ENCODE results near the gene LMTK3. TPM values are rescaled to one million over a fixed set of nuclear protein-coding genes. Genes with fewer than 3 reads are reported as not detected.
A peak's percentile ranks its signal among the peaks of the same experiment; 100 is the strongest.
"Not testable (repeated sequence)": the region's sequence is repeated elsewhere in the genome, so short reads cannot be mapped to it uniquely, and the experiment has no call there.

Gene LMTK3
- total and polyA plus RNA-seq, 2 experiments from 2014 or later, result 1.1 to 7.4 TPM

DNA sequence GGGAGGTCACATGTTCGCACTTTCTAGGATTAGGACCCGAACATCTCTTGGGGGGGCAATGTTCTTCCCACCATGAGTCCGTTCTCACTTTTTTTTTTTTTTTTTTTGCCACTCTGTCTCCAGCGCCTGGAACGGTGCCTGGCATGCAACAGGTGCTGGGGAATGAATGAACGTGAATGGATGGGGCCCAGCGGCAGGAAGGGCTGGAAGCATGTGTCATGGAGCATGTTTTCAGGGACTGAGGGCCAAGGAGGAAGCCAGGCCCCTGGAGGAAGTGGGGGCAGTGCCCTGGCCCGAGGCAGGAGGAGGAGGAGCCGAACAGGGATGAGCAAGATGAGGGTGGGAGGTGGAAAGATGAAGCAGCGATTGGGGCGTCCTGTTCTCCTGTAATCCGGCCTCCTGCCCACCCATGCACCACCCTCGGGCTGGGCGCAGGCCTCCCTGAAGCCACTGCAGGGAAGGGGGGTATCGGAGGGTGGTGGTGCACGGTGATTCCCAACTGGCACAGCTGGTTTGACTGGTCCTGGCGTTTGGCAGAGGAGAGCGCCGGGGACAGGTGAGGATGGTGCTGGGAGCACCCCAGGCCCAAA is 31.6 kb upstream of the LMTK3 start:
- Histone ChIP-seq H3K27ac (no peak overlapping the region), H3K36me3 (no peaks in the 10 kb centered on the region), H3K27me3 (no peaks in the 10 kb centered on the region), H3K9me3 (ENCODE audit: low read depth) (no peaks in the 10 kb centered on the region), H3K4me3 (no peak overlapping the region), H3K4me1 (ENCODE audit: low read depth) (no peaks in the 10 kb centered on the region)
- TF ChIP-seq, protein P1, sequence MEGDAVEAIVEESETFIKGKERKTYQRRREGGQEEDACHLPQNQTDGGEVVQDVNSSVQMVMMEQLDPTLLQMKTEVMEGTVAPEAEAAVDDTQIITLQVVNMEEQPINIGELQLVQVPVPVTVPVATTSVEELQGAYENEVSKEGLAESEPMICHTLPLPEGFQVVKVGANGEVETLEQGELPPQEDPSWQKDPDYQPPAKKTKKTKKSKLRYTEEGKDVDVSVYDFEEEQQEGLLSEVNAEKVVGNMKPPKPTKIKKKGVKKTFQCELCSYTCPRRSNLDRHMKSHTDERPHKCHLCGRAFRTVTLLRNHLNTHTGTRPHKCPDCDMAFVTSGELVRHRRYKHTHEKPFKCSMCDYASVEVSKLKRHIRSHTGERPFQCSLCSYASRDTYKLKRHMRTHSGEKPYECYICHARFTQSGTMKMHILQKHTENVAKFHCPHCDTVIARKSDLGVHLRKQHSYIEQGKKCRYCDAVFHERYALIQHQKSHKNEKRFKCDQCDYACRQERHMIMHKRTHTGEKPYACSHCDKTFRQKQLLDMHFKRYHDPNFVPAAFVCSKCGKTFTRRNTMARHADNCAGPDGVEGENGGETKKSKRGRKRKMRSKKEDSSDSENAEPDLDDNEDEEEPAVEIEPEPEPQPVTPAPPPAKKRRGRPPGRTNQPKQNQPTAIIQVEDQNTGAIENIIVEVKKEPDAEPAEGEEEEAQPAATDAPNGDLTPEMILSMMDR (IDR thresholded peaks at IDR 0.05; ENCODE audit: low read depth, low read length), result no peak
- peak in 1 of 2 donors; percentile 54 for DNase-seq (ENCODE audit: low read depth in 1 of 2, low spot score in 1 of 2)

DNA sequence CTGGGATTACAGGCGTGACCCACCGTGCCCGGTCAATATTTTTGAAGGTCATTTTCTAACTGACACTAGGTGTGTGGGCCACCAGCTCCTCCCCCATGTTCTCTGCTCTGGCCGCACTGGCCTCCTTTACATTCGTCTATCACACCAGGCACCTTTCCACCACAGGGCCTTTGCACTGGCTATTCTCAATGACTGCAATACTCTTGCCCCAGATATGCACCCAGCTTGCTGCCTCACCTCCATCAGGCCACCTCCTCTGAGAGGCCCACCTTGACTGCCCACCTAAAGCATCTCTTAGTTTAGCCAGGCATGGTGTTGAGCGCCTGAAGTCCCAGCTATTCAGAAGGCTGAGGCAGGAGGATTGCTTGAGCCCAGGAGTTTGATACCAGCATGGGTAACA is 30.2 kb upstream of the LMTK3 start:
- H3K4me1 ChIP-seq (ENCODE audit: low read depth), result no peaks in the 10 kb centered on the region
- H3K4me3 ChIP-seq, result no peak overlapping the region
- TF ChIP-seq, protein P1 (IDR thresholded peaks at IDR 0.05; ENCODE audit: low read depth, low read length), result no peak
- H3K27me3 ChIP-seq, result no peaks in the 10 kb centered on the region
- H3K36me3 ChIP-seq, result no peaks in the 10 kb centered on the region
- no peak overlapping the region for H3K27ac ChIP-seq
- H3K9me3 ChIP-seq (ENCODE audit: low read depth), result no peaks in the 10 kb centered on the region
- no peak for DNase-seq (ENCODE audit: low read depth in 1 of 2, low spot score in 1 of 2)

DNA sequence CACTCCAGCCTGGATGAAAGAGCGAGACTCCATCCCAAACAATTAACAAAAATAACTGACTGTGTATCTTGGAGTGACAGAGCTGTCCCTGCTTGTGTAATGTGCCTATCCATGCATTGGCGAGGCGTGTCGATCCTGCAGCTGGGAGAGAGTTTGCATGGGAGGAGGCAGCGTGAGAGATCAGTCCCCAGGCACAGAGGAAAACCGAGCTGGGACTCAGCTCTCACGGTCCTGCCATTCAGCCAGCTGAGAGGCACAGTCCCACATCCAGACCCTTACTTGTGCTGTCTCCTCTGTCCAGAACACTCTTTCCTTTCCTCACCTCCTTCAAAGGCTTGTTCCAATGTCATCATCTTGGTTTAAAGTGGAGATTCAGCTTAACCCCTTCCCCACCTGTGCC is 28.5 kb upstream of the LMTK3 start:
- TF ChIP-seq, protein P1 (IDR thresholded peaks at IDR 0.05; ENCODE audit: low read depth, low read length), result no peak
- peak in 1 of 2 donors; percentile 53 for DNase-seq (ENCODE audit: low read depth in 1 of 2, low spot score in 1 of 2)
- Histone ChIP-seq H3K36me3 (no peaks in the 10 kb centered on the region), H3K9me3 (ENCODE audit: low read depth) (no peaks in the 10 kb centered on the region), H3K27me3 (no peaks in the 10 kb centered on the region), H3K4me1 (ENCODE audit: low read depth) (no peaks in the 10 kb centered on the region), H3K27ac (no peak overlapping the region), H3K4me3 (no peak overlapping the region)

DNA sequence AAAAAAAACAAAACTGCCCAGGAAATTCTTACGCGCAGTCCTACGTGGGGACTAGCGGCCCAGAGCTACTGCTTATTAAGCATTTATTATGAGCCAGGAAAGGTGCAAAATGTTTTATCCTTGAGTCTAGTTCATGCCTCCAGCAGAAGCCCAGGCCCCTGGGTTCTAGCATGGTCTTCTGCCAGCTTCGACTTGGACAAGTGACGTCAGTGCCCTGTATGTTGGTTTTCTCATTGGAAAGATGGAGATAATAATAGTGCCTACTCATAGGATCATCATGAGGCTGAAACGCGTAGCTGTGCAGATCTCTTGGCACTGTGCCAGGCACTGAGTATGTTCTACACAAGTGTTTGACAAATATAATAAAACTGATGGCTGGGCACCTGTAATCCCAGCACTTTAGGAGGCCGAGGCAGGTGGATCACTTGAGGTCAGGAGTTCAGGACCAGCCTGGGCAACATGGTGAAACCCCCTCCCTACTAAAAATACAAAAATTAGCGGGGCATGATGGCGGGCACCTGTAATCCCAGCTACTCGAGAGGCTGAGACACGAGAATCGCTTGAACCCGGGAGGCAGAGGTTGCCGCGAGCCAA is 28.0 kb upstream of the LMTK3 start:
- Histone ChIP-seq H3K4me1 (ENCODE audit: low read depth) (no peaks in the 10 kb centered on the region), H3K4me3 (no peak overlapping the region), H3K36me3 (no peaks in the 10 kb centered on the region), H3K27ac (no peak overlapping the region), H3K9me3 (ENCODE audit: low read depth) (no peaks in the 10 kb centered on the region), H3K27me3 (no peaks in the 10 kb centered on the region)
- TF ChIP-seq, protein P1 (IDR thresholded peaks at IDR 0.05; ENCODE audit: low read depth, low read length), result no peak
- DNase-seq (ENCODE audit: low read depth in 1 of 2, low spot score in 1 of 2), result peak; percentile 61 to 65

DNA sequence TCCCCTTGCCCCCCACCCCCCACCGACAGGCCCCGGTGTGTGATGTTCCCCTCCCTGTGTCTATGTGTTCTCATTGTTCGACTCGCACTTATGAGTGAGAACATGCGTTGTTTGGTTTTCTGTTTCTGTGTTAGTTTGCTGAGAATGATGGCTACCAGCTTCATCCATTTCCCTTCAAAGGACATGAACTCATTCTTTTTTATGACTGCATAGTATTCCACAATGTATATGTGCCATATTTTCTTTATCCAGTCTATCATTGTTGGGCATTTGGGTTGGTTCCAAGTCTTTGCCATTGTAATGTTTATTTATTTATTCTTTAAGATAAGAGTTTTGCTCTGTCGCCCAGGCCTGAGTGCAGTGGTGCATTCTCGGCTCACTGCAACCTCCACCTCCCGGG is 26.4 kb upstream of the LMTK3 start:
- H3K36me3 ChIP-seq; H3K27me3 ChIP-seq; H3K9me3 ChIP-seq (ENCODE audit: low read depth); DNase-seq (ENCODE audit: low read depth in 1 of 2, low spot score in 1 of 2); H3K4me1 ChIP-seq (ENCODE audit: low read depth); H3K27ac ChIP-seq; H3K4me3 ChIP-seq: not testable (repeated sequence)

DNA sequence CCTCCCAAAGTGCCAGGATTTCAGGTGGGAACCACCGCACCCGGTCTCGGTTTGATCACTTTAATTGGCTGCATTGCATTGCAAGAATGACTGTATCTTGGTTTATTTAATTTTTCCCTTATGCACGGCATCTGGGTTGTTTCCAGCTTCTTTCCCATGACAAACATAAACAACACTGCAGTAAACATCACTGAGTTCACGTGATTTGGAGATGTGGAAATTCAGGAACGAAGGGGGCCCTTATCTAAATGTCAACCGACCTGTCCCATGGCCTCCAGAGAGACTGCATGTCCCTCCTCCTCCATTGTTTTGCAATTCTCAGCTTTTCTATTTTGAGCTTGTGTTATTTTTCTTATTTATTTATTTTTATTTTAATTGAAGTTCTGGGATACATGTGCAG is 25.9 kb upstream of the LMTK3 start:
- no peak for DNase-seq (ENCODE audit: low read depth in 1 of 2, low spot score in 1 of 2)
- TF ChIP-seq, protein P1 (IDR thresholded peaks at IDR 0.05; ENCODE audit: low read depth, low read length), result no peak
- H3K4me1 ChIP-seq (ENCODE audit: low read depth), result no peaks in the 10 kb centered on the region
- H3K27ac ChIP-seq, result no peak overlapping the region
- no peaks in the 10 kb centered on the region for H3K27me3 ChIP-seq
- no peaks in the 10 kb centered on the region for H3K36me3 ChIP-seq
- no peaks in the 10 kb centered on the region for H3K9me3 ChIP-seq (ENCODE audit: low read depth)
- no peak overlapping the region for H3K4me3 ChIP-seq

Data from cardiac muscle cell (in vitro differentiated cells and primary cell).